Endothelial cell of umbilical vein (primary cell): ENCODE data around the gene MPP4.

Experiments
- CTCF ChIP-seq, 2 donors: IDR thresholded peaks; 1 replicate in 1 of 2; 2 replicates in 1 of 2; pipeline ENCODE4 v1.5.1; 2011; ENCODE audit warnings: low read length in 2 of 2, mild to moderate bottlenecking in 2 of 2, moderate library complexity in 2 of 2, control low read depth in 1 of 2, inconsistent platforms in 1 of 2, low read depth in 1 of 2; ENCODE audit not compliant: insufficient read depth in 1 of 2; ENCODE audit errors: extremely low read depth in 1 of 2
- GATA2 ChIP-seq: IDR thresholded peaks from 2 replicates; pipeline ENCODE4 v1.7.0; 2011; ENCODE audit warnings: low read depth, mild to moderate bottlenecking, moderate library complexity, mixed read lengths, low read length; ENCODE audit not compliant: insufficient read length, insufficient read depth
- POLR2A ChIP-seq: IDR thresholded peaks from 2 replicates; pipeline ENCODE4 v1.6.1; 2012; ENCODE audit warnings: low read depth, mild to moderate bottlenecking, control low read depth, low read length

GRCh38 chr2:201649442-201649841 is 49.0 kb downstream of the MPP4 start:
- no peak for TF ChIP-seq CTCF (IDR thresholded peaks at IDR 0.05; ENCODE audit: extremely low read depth in 1 of 2, insufficient read depth in 1 of 2, low read depth in 1 of 2, low read length in 2 of 2)
- no peak for TF ChIP-seq GATA2
- no peak for TF ChIP-seq POLR2A
